ENCODE results near the gene RAD51B.

DNA sequence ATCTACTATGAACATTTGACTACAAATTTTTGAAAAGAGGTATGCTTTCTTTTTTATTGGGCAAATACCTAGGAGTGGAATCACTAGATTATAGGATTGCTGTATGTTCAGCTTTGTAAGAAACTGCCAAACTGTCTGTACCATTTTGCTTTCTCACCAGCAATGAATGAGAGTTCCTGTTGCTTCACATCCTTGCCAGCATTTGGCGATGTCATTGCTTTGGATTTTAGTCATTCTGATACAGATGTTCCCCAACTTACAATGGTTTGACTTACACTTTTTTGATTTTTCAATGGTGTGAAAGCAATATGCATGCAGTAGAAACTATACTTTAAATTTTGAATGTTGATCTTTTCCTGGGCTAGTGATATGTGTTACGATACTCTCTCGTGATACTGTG is 328.7 kb downstream of the RAD51B start:
- TF ChIP-seq CTCF (conservative IDR thresholded peaks at IDR 0.05 in 1 of 2, IDR thresholded peaks at IDR 0.05 in 1 of 2; ENCODE audit: low read depth in 1 of 2, low read length in 2 of 2) (no peak), EZH2 (IDR thresholded peaks at IDR 0.05; ENCODE audit: low read length, missing control alignments) (no peak)
